NCI-H82 (cell line): ENCODE data around the gene EXOC3L2.

Experiments used
- DNase-seq: peaks from one replicate; lab custom pipeline; 2025; lab: John Stamatoyannopoulos, UW

EXOC3L2 gene

GRCh38 chr19:45218911-45219743, 26.1 kb downstream of the EXOC3L2 start:
- DNase-seq, result no peak

GRCh38 chr19:45218426-45218825, 26.8 kb downstream of the EXOC3L2 start:
- DNase-seq, result no peak

- DNase-seq, result no peak
Observed at GRCh38 chr19:45217957-45218334, 27.3 kb downstream of the EXOC3L2 start.

- DNase-seq, result no peak
Observed at GRCh38 chr19:45217193-45217956, 27.8 kb downstream of the EXOC3L2 start.

GRCh38 chr19:45216667-45217066, 28.5 kb downstream of the EXOC3L2 start:
- no peak for DNase-seq

GRCh38 chr19:45215391-45216191, 29.6 kb downstream of the EXOC3L2 start:
- DNase-seq, result peak; percentile 47

- DNase-seq, result no peak
Observed at GRCh38 chr19:45213031-45213430, 32.2 kb downstream of the EXOC3L2 start.

GRCh38 chr19:45211751-45212381, 33.3 kb downstream of the EXOC3L2 start:
- DNase-seq, result no peak

GRCh38 chr19:45206328-45206727, 38.9 kb downstream of the EXOC3L2 start:
- no peak for DNase-seq

GRCh38 chr19:45205810-45206209, 39.4 kb downstream of the EXOC3L2 start:
- DNase-seq, result no peak

GRCh38 chr19:45202637-45203036, 42.6 kb downstream of the EXOC3L2 start:
- DNase-seq, result no peak

- DNase-seq, result peak; percentile 58
Observed at GRCh38 chr19:45200568-45200967, 44.6 kb downstream of the EXOC3L2 start.

GRCh38 chr19:45195764-45196163, 49.4 kb downstream of the EXOC3L2 start:
- peak; percentile 24 for DNase-seq

GRCh38 chr19:45191375-45191774, 53.8 kb downstream of the EXOC3L2 start:
- no peak for DNase-seq

- DNase-seq, result no peak
Observed at GRCh38 chr19:45189971-45190370, 55.2 kb downstream of the EXOC3L2 start.

- peak; percentile 71 for DNase-seq
Observed at GRCh38 chr19:45187421-45188100, 57.6 kb downstream of the EXOC3L2 start.

- DNase-seq, result no peak
Observed at GRCh38 chr19:45186509-45187334, 58.5 kb downstream of the EXOC3L2 start.

- DNase-seq, result no peak
Observed at GRCh38 chr19:45184115-45184514, 61.1 kb downstream of the EXOC3L2 start.

- DNase-seq, result no peak
Observed at GRCh38 chr19:45182758-45183157, 62.4 kb downstream of the EXOC3L2 start.

GRCh38 chr19:45180936-45181335, 64.3 kb downstream of the EXOC3L2 start:
- no peak for DNase-seq
